Measurements from ENCODE around the gene DNAH5. TPM values are rescaled to one million over a fixed set of nuclear protein-coding genes. Genes with fewer than 3 reads are reported as not detected.

The DNAH5 gene
- total RNA-seq, 1 experiment from 2014 or later: 0.14 TPM

DNA sequence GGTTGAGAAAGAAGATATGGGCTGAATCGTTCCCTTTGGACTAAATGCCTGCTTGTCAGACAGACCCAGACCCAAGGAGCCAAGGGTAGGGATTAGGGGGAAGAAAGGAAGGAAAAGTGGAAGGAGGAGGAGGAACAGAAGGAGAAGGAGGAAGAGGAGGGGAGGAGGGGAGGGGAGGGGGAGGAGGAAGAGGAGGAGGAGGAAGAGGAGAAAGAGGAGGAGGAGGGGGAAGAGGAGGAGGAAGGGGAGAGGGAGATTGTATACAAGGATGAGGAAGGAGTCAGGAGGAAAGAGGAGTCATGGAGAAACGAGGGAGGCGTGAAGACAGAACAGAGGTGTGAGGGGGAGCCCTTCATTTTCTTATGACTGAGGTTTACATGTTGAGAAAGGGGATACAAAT lies 46.9 kb upstream of the DNAH5 start:
- no peak overlapping the region for H3K4me3 ChIP-seq (ENCODE audit: low read depth, low read length)
- no peaks in the 10 kb centered on the region for H3K9me3 ChIP-seq
- no peaks in the 10 kb centered on the region for H3K27me3 Mint-ChIP-seq (ENCODE audit: insufficient read depth, unreplicated experiment)
- H3K4me1 ChIP-seq: peaks cover 8% of the 10 kb centered on the region
- BruUV-seq (replicated peaks): no TSS peak
- ChIA-PET CTCF (no interaction called here), POLR2A (no interaction called here)
- no peak for DNase-seq
- no peak overlapping the region for H3K4me3 Mint-ChIP-seq (ENCODE audit: unreplicated experiment)
- no peaks in the 10 kb centered on the region for H3K36me3 Mint-ChIP-seq (ENCODE audit: insufficient read depth, unreplicated experiment)
- H3K36me3 ChIP-seq (ENCODE audit: control insufficient read depth, insufficient read depth, low read length): no peaks in the 10 kb centered on the region
- intact Hi-C loops (cut with micrococcal nuclease; ENCODE audit: unreplicated experiment): no loop called here
- H3K4me1 Mint-ChIP-seq (ENCODE audit: low read depth, unreplicated experiment): no peaks in the 10 kb centered on the region
- no peak overlapping the region for H3K27ac Mint-ChIP-seq (ENCODE audit: unreplicated experiment)
- TF ChIP-seq, protein P1, sequence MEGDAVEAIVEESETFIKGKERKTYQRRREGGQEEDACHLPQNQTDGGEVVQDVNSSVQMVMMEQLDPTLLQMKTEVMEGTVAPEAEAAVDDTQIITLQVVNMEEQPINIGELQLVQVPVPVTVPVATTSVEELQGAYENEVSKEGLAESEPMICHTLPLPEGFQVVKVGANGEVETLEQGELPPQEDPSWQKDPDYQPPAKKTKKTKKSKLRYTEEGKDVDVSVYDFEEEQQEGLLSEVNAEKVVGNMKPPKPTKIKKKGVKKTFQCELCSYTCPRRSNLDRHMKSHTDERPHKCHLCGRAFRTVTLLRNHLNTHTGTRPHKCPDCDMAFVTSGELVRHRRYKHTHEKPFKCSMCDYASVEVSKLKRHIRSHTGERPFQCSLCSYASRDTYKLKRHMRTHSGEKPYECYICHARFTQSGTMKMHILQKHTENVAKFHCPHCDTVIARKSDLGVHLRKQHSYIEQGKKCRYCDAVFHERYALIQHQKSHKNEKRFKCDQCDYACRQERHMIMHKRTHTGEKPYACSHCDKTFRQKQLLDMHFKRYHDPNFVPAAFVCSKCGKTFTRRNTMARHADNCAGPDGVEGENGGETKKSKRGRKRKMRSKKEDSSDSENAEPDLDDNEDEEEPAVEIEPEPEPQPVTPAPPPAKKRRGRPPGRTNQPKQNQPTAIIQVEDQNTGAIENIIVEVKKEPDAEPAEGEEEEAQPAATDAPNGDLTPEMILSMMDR (IDR thresholded peaks at IDR 0.05; ENCODE audit: insufficient read depth in 1 of 2, low read depth in 1 of 2, low read length in 1 of 2, severe bottlenecking in 1 of 2, unreplicated experiment in 1 of 2): no peak
- no peaks in the 10 kb centered on the region; the same call in 1 of the 2 replicates for H3K27me3 ChIP-seq (replicated peaks; ENCODE audit: control insufficient read depth, insufficient read depth, low read length)
- no peaks in the 10 kb centered on the region for H3K9me3 Mint-ChIP-seq (ENCODE audit: unreplicated experiment)

DNA sequence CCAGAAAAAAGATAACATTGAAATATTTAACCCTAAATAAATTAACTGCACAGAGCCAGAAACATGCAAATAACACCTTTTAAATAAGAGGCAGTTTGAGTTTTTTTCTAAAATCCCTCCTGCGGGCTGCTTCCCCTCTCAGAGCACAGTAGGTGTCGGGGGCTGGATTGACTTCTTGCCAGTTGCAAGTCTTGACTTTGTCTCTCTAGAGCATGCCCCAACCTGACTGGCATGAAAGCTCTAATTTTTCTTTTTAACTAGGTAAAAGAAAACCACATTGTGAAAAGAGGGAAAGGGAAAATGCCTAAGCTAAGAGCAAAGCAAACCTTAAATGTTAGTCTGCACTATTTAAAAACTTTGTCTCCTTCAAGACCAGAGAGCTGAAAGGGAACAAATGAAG lies 46.4 kb upstream of the DNAH5 start:
- Mint-ChIP-seq H3K9me3 (ENCODE audit: unreplicated experiment) (no peaks in the 10 kb centered on the region), H3K4me1 (ENCODE audit: low read depth, unreplicated experiment) (no peaks in the 10 kb centered on the region), H3K27ac (ENCODE audit: unreplicated experiment) (no peak overlapping the region), H3K27me3 (ENCODE audit: insufficient read depth, unreplicated experiment) (no peaks in the 10 kb centered on the region), H3K4me3 (ENCODE audit: unreplicated experiment) (no peak overlapping the region), H3K36me3 (ENCODE audit: insufficient read depth, unreplicated experiment) (no peaks in the 10 kb centered on the region)
- intact Hi-C loops (cut with micrococcal nuclease; ENCODE audit: unreplicated experiment): no loop called here
- Histone ChIP-seq H3K4me1 (peaks cover 8% of the 10 kb centered on the region), H3K36me3 (ENCODE audit: control insufficient read depth, insufficient read depth, low read length) (no peaks in the 10 kb centered on the region), H3K4me3 (ENCODE audit: low read depth, low read length) (no peak overlapping the region), H3K27me3 (replicated peaks; ENCODE audit: control insufficient read depth, insufficient read depth, low read length) (no peaks in the 10 kb centered on the region; the same call in 1 of the 2 replicates), H3K9me3 (no peaks in the 10 kb centered on the region)
- ChIA-PET CTCF (interaction anchor here (0.6 kb wide), 1 partner anchor 279 kb away, joined by 3 read pairs; no protein-coding TSS in a partner anchor), POLR2A (no interaction called here)
- BruUV-seq (replicated peaks): no TSS peak
- TF ChIP-seq, protein P1 (IDR thresholded peaks at IDR 0.05; ENCODE audit: insufficient read depth in 1 of 2, low read depth in 1 of 2, low read length in 1 of 2, severe bottlenecking in 1 of 2, unreplicated experiment in 1 of 2): no peak
- no peak for DNase-seq

DNA sequence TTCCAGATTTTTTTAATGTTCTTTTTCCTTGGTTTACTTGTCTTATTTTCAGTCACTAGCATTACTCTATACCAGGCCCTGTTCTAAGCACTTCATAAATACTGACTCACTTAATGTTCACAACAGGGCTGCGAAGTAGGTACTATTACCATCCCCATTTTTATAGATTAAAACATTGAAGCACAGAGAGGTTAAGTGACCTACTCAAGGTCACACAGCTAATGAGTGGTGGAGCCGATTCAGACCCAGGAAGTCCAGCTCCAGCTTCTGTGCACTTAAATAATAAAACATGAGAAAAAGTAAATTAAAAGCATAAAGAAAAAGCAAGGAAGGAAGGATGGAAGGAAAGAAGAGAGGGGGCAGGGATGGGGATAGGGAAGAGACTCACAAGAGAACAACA lies 45.3 kb upstream of the DNAH5 start:
- DNase-seq: no peak
- BruUV-seq (replicated peaks): no TSS peak
- Histone ChIP-seq H3K4me1 (peaks cover 8% of the 10 kb centered on the region), H3K9me3 (no peaks in the 10 kb centered on the region), H3K4me3 (ENCODE audit: low read depth, low read length) (no peak overlapping the region), H3K36me3 (ENCODE audit: control insufficient read depth, insufficient read depth, low read length) (no peaks in the 10 kb centered on the region), H3K27me3 (replicated peaks; ENCODE audit: control insufficient read depth, insufficient read depth, low read length) (no peaks in the 10 kb centered on the region; the same call in 1 of the 2 replicates)
- POLR2A ChIA-PET: no interaction called here
- TF ChIP-seq, protein P1 (IDR thresholded peaks at IDR 0.05; ENCODE audit: insufficient read depth in 1 of 2, low read depth in 1 of 2, low read length in 1 of 2, severe bottlenecking in 1 of 2, unreplicated experiment in 1 of 2): no peak
- intact Hi-C loops (cut with micrococcal nuclease; ENCODE audit: unreplicated experiment): loop anchor here (5.0 kb wide), 5 partner anchors 102 to 657 kb away; partner anchors contain the start of gene TRIO
- Mint-ChIP-seq H3K27me3 (ENCODE audit: insufficient read depth, unreplicated experiment) (no peaks in the 10 kb centered on the region), H3K9me3 (ENCODE audit: unreplicated experiment) (no peaks in the 10 kb centered on the region), H3K27ac (ENCODE audit: unreplicated experiment) (no peak overlapping the region), H3K36me3 (ENCODE audit: insufficient read depth, unreplicated experiment) (no peaks in the 10 kb centered on the region), H3K4me3 (ENCODE audit: unreplicated experiment) (no peak overlapping the region), H3K4me1 (ENCODE audit: low read depth, unreplicated experiment) (no peaks in the 10 kb centered on the region)
- CTCF ChIA-PET: interaction anchor here (0.7 kb wide), 1 partner anchor 536 kb away, joined by 9 read pairs; no protein-coding TSS in a partner anchor
